Measurements from ENCODE around the gene C14orf180. TPM values are rescaled to one million over a fixed set of nuclear protein-coding genes. Genes with fewer than 3 reads are reported as not detected.

The C14orf180 gene
- total and polyA plus RNA-seq, 2 of the 8 experiments (the other 6 are each of a cell fraction or from before 2014, with no cell fraction given), result not detected

- POLR2A ChIA-PET (ENCODE audit: partially characterized antibody), result no interaction called here
- Histone ChIP-seq H3K14ac (ENCODE audit: insufficient read length) (no peak overlapping the region), H3K4ac (replicated peaks; ENCODE audit: insufficient read length, low read depth, low read length) (no peak overlapping the region), H3K9me3 (ENCODE audit: insufficient read depth in 2 of 2, low read depth in 1 of 2, low read length in 1 of 2) (no peaks in the 10 kb centered on the region), H3K27me3 (replicated peaks in 1 of 4; ENCODE audit: control insufficient read depth in 3 of 4, extremely low read depth in 1 of 4, insufficient read depth in 3 of 4, low read length in 3 of 4) (no peaks in the 10 kb centered on the region), H3K4me1 (replicated peaks in 1 of 4; ENCODE audit: control insufficient read depth in 3 of 4, insufficient read depth in 4 of 4, low read length in 3 of 4) (no peaks in the 10 kb centered on the region), H4K8ac (ENCODE audit: extremely low read depth, insufficient read depth, low read length) (no peak overlapping the region), H3K79me2 (ENCODE audit: control insufficient read depth in 1 of 2, insufficient read depth in 2 of 2, low read length in 2 of 2) (no peaks in the 10 kb centered on the region), H4K20me1 (replicated peaks in 1 of 2; ENCODE audit: control insufficient read depth in 1 of 2, insufficient read depth in 2 of 2, low read length in 2 of 2) (peaks cover 0 to 6% of the 10 kb centered on the region in 2 experiments), H3K4me3 (ENCODE audit: extremely low read depth in 1 of 4, insufficient read depth in 2 of 4, low read depth in 3 of 4, low read length in 4 of 4) (no peak overlapping the region), H2BK15ac (ENCODE audit: low read length) (no peak overlapping the region), H4K5ac (ENCODE audit: insufficient read length, low read depth, low read length) (no peak overlapping the region), H3K18ac (ENCODE audit: extremely low read depth, low read length) (no peak overlapping the region), H2AFZ (ENCODE audit: low read length) (no peak overlapping the region), H4K91ac (replicated peaks; ENCODE audit: insufficient read length, low read length) (no peak overlapping the region), H3K23ac (ENCODE audit: insufficient read length) (no peak overlapping the region), H3K9ac (replicated peaks in 1 of 4; ENCODE audit: extremely low read depth in 1 of 4, low read depth in 3 of 4, low read length in 3 of 4) (no peak overlapping the region), H2BK5ac (ENCODE audit: low read depth, low read length) (no peak overlapping the region), H3K27ac (ENCODE audit: low read depth, low read length) (no peak overlapping the region), H3K23me2 (ENCODE audit: low read depth, low read length) (no peaks in the 10 kb centered on the region), H2BK20ac (ENCODE audit: low read length) (no peak overlapping the region), H3K4me2 (ENCODE audit: insufficient read depth in 1 of 2, low read depth in 2 of 2, low read length in 2 of 2) (no peak overlapping the region), H3K56ac (replicated peaks; ENCODE audit: insufficient read length, low read depth, low read length) (no peak overlapping the region), H2BK12ac (ENCODE audit: low read depth, low read length) (no peak overlapping the region), H2BK120ac (replicated peaks; ENCODE audit: low read depth, low read length) (no peak overlapping the region), H3K79me1 (ENCODE audit: low read depth, low read length) (peaks cover 4% of the 10 kb centered on the region; the same call in 1 of the 2 replicates), H2AK5ac (ENCODE audit: low read depth, low read length) (no peak overlapping the region), H3K36me3 (ENCODE audit: control insufficient read depth in 2 of 4, insufficient read depth in 4 of 4, low read length in 3 of 4) (no peaks in the 10 kb centered on the region; a peak in 1 of 8 replicates)
- DNase-seq (ENCODE audit: low read depth in 1 of 2, low spot score in 2 of 2) (no peak), FAIRE-seq (no peak)
- WGBS, 2 experiments (ENCODE audit: extremely low coverage in 1 of 2, insufficient coverage in 1 of 2, insufficient read length in 1 of 2, insufficient replicate concordance in 2 of 2, low coverage in 1 of 2, low lambda C conversion rate in 2 of 2, missing lambda C conversion rate in 1 of 2), result 89% methylated on average over 22 of the region's 23 CpGs; no CpG with 5 or more reads in 1 of the 2 experiments
- CTCF ChIA-PET (ENCODE audit: partially characterized antibody), result interaction anchor here (1.0 to 1.4 kb wide), 4 partner anchors 14 to 513 kb away, joined by 3 to 7 read pairs (median 3); partner anchors contain the start of gene TMEM179
- TF ChIP-seq MAFK (IDR thresholded peaks at IDR 0.05; ENCODE audit: low read depth, low read length) (no peak), RBBP5 (IDR thresholded peaks at IDR 0.05; ENCODE audit: borderline replicate concordance, low read depth, low read length) (no peak), RAD21 (IDR thresholded peaks at IDR 0.05 in 1 of 2, conservative IDR thresholded peaks at IDR 0.05 in 1 of 2; ENCODE audit: low read depth in 2 of 2, low read length in 2 of 2) (no peak), GTF2F1 (IDR thresholded peaks at IDR 0.05; ENCODE audit: borderline replicate concordance, low read depth, low read length) (no peak), NRF1 (IDR thresholded peaks at IDR 0.05; ENCODE audit: low read depth, low read length) (no peak), GABPA (IDR thresholded peaks at IDR 0.05; ENCODE audit: borderline replicate concordance, insufficient read depth, low read length) (no peak), CTBP2 (IDR thresholded peaks at IDR 0.05; ENCODE audit: borderline replicate concordance, insufficient read depth, insufficient read length, low read length) (no peak), KDM1A (IDR thresholded peaks at IDR 0.05; ENCODE audit: borderline replicate concordance, low read length) (no peak)
- TF ChIP-seq, protein P1, sequence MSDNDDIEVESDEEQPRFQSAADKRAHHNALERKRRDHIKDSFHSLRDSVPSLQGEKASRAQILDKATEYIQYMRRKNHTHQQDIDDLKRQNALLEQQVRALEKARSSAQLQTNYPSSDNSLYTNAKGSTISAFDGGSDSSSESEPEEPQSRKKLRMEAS (IDR thresholded peaks at IDR 0.05), result no peak
- TF ChIP-seq, protein P2, sequence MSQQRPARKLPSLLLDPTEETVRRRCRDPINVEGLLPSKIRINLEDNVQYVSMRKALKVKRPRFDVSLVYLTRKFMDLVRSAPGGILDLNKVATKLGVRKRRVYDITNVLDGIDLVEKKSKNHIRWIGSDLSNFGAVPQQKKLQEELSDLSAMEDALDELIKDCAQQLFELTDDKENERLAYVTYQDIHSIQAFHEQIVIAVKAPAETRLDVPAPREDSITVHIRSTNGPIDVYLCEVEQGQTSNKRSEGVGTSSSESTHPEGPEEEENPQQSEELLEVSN (IDR thresholded peaks at IDR 0.05), result no peak
These were observed 10.8 kb downstream of the C14orf180 start for GRCh38 chr14:104590240-104590965.
